HepG2 (cell line): ENCODE measurements around the gene ABCB6. TPM values are rescaled to one million over a fixed set of nuclear protein-coding genes. Genes with fewer than 3 reads are reported as not detected.
A peak's percentile ranks its signal among the peaks of the same experiment; 100 is the strongest.

Experiments used
- CEBPB ChIP-seq: IDR thresholded peaks from 2 replicates; pipeline ENCODE4 v1.6.1; 2011; ENCODE audit warnings: low read depth, low read length, improper control_type of control experiment, borderline replicate concordance
- FOSL2 ChIP-seq: sonication (generic); formaldehyde crosslinking; IDR thresholded peaks from 2 replicates; pipeline ENCODE4 v1.4.0; 2020; ENCODE audit warnings: missing genetic modification reagents
- HMGA1 ChIP-seq: sonication (generic); formaldehyde crosslinking; conservative IDR thresholded peaks from 2 replicates; pipeline ENCODE4 v1.4.0; 2020; ENCODE audit warnings: missing genetic modification reagents
- JUN ChIP-seq: sonication (generic); formaldehyde crosslinking; IDR thresholded peaks from 2 replicates; pipeline ENCODE4 v1.4.0; 2020; ENCODE audit warnings: mild to moderate bottlenecking, missing genetic modification reagents
- KDM2A ChIP-seq: sonication (generic); formaldehyde crosslinking; IDR thresholded peaks from 2 replicates; pipeline ENCODE4 v1.4.0; 2020; ENCODE audit warnings: low read depth, missing genetic modification reagents, borderline replicate concordance
- MATR3 ChIP-seq: sonication (generic); formaldehyde crosslinking; IDR thresholded peaks from 2 replicates; pipeline ENCODE4 v1.4.0; 2020; ENCODE audit warnings: missing genetic modification reagents
- MED1 ChIP-seq: sonication (generic); formaldehyde crosslinking; IDR thresholded peaks from 2 replicates; pipeline ENCODE4 v1.4.0; 2020; ENCODE audit warnings: missing genetic modification reagents
- NBN ChIP-seq: fragments of 450-650 bp; conservative IDR thresholded peaks from 2 replicates; pipeline ENCODE4 v1.6.1; 2017
- PATZ1 ChIP-seq: sonication (generic); formaldehyde crosslinking; IDR thresholded peaks from 2 replicates; pipeline ENCODE4 v1.4.0; 2020; ENCODE audit warnings: missing genetic modification reagents
- TEAD3 ChIP-seq: optimal IDR thresholded peaks from 2 replicates; pipeline ENCODE3; 2016; ENCODE audit warnings: borderline replicate concordance
- THYN1 ChIP-seq: sonication (generic); formaldehyde crosslinking; IDR thresholded peaks from 2 replicates; pipeline ENCODE4 v1.8.1; 2023; ENCODE audit warnings: low read depth, mild to moderate bottlenecking, moderate library complexity, missing genetic modification reagents, borderline replicate concordance
- USF2 ChIP-seq, 2 experiments: sonication (generic) in 1 of 2; formaldehyde crosslinking in 1 of 2; IDR thresholded peaks; 2 replicates each; pipeline versions ENCODE4 v1.5.1 to v1.6.1; 2011 to 2020; ENCODE audit warnings: borderline replicate concordance in 1 of 2, low read depth in 1 of 2, low read length in 1 of 2, mild to moderate bottlenecking in 1 of 2, missing genetic modification reagents in 1 of 2, moderate library complexity in 1 of 2
- ZFP90 ChIP-seq: sonication (generic); formaldehyde crosslinking; IDR thresholded peaks from 2 replicates; pipeline ENCODE4 v1.8.0; 2022; ENCODE audit warnings: missing genetic modification reagents, mild to moderate bottlenecking, inconsistent platforms, borderline replicate concordance
- ZMYM2 ChIP-seq: sonication (generic); formaldehyde crosslinking; IDR thresholded peaks from 2 replicates; pipeline ENCODE4 v1.8.0; 2022; ENCODE audit warnings: mild to moderate bottlenecking, missing genetic modification reagents
- ZNF83 ChIP-seq: sonication (generic); formaldehyde crosslinking; IDR thresholded peaks from 2 replicates; pipeline ENCODE4 v1.4.0; 2020; ENCODE audit warnings: missing genetic modification reagents, mild to moderate bottlenecking, borderline replicate concordance
- polyA plus RNA-seq, 8 experiments: library from polyadenylated mRNA; depleted of rRNA in 3 of 8; stranded (reverse) in 7 of 8; unstranded in 1 of 8; fragments of >200 nt; fragmentation: Illumina TruSeq in 4 of 8; extraction: Trizol in 4 of 8; gene quantifications; 2 replicates each; pipeline versions ENCODE4 v1.2.1 to v1.2.3, GENCODE V29; 2011 to 2016; ENCODE audit warnings: low read depth in 4 of 8, missing spikeins in 1 of 8, mixed read lengths in 1 of 8; ENCODE audit not compliant: insufficient read depth in 1 of 8
- total RNA-seq, 5 experiments: library from RNA; depleted of rRNA; stranded (reverse); fragments of >200 nt; fragmentation: Illumina TruSeq; extraction: Trizol; gene quantifications; 2 replicates each; pipeline ENCODE4 v1.2.3, GENCODE V29; 2016; ENCODE audit warnings: low read depth in 1 of 5
- TF ChIP-seq, protein P1 (sequence below): sonication (generic); formaldehyde crosslinking; IDR thresholded peaks from 2 replicates; pipeline ENCODE4 v1.8.0; 2022; ENCODE audit warnings: missing genetic modification reagents, mild to moderate bottlenecking, borderline replicate concordance
- TF ChIP-seq, protein P2 (sequence below): sonication (generic); formaldehyde crosslinking; IDR thresholded peaks from 2 replicates; pipeline ENCODE4 v1.4.0; 2020; ENCODE audit warnings: missing genetic modification reagents, borderline replicate concordance
- TF ChIP-seq, protein P3 (sequence below): sonication (generic); formaldehyde crosslinking; IDR thresholded peaks from 2 replicates; pipeline ENCODE4 v1.9.0; 2021; ENCODE audit warnings: missing genetic modification reagents, borderline replicate concordance

The ABCB6 gene
- total and polyA plus RNA-seq, 2 of the 13 experiments (the other 11 are each of a cell fraction or from before 2014, with no cell fraction given), result 91.1 to 137 TPM

GRCh38 chr2:219207134-219207883 is 11.4 kb downstream of the ABCB6 start (continued):
- TF ChIP-seq KDM2A (CRISPR knock-in tag), result no peak; the same call in 1 of the 2 replicates
- no peak for TF ChIP-seq TEAD3 (CRISPR knock-in tag)
- TF ChIP-seq PATZ1, result no peak
- TF ChIP-seq, protein P1, sequence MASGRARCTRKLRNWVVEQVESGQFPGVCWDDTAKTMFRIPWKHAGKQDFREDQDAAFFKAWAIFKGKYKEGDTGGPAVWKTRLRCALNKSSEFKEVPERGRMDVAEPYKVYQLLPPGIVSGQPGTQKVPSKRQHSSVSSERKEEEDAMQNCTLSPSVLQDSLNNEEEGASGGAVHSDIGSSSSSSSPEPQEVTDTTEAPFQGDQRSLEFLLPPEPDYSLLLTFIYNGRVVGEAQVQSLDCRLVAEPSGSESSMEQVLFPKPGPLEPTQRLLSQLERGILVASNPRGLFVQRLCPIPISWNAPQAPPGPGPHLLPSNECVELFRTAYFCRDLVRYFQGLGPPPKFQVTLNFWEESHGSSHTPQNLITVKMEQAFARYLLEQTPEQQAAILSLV (CRISPR knock-in tag), result no peak
- TF ChIP-seq, protein P2, sequence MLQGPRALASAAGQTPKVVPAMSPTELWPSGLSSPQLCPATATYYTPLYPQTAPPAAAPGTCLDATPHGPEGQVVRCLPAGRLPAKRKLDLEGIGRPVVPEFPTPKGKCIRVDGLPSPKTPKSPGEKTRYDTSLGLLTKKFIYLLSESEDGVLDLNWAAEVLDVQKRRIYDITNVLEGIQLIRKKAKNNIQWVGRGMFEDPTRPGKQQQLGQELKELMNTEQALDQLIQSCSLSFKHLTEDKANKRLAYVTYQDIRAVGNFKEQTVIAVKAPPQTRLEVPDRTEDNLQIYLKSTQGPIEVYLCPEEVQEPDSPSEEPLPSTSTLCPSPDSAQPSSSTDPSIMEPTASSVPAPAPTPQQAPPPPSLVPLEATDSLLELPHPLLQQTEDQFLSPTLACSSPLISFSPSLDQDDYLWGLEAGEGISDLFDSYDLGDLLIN (CRISPR knock-in tag), result no peak
- TF ChIP-seq ZMYM2 (CRISPR knock-in tag), result no peak
- no peak for TF ChIP-seq NBN
- TF ChIP-seq, protein P3, sequence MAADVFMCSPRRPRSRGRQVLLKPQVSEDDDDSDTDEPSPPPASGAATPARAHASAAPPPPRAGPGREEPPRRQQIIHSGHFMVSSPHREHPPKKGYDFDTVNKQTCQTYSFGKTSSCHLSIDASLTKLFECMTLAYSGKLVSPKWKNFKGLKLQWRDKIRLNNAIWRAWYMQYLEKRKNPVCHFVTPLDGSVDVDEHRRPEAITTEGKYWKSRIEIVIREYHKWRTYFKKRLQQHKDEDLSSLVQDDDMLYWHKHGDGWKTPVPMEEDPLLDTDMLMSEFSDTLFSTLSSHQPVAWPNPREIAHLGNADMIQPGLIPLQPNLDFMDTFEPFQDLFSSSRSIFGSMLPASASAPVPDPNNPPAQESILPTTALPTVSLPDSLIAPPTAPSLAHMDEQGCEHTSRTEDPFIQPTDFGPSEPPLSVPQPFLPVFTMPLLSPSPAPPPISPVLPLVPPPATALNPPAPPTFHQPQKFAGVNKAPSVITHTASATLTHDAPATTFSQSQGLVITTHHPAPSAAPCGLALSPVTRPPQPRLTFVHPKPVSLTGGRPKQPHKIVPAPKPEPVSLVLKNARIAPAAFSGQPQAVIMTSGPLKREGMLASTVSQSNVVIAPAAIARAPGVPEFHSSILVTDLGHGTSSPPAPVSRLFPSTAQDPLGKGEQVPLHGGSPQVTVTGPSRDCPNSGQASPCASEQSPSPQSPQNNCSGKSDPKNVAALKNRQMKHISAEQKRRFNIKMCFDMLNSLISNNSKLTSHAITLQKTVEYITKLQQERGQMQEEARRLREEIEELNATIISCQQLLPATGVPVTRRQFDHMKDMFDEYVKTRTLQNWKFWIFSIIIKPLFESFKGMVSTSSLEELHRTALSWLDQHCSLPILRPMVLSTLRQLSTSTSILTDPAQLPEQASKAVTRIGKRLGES (CRISPR knock-in tag), result no peak
- TF ChIP-seq CEBPB, result no peak
- no peak for TF ChIP-seq JUN (CRISPR knock-in tag)
- TF ChIP-seq THYN1 (CRISPR knock-in tag), result no peak
- TF ChIP-seq MATR3, result no peak
- TF ChIP-seq MED1 (CRISPR knock-in tag), result no peak
- TF ChIP-seq USF2 (IDR thresholded peaks at IDR 0.05; ENCODE audit: low read depth, low read length), result no peak
- TF ChIP-seq USF2 (CRISPR knock-in tag; IDR thresholded peaks at IDR 0.05; ENCODE audit: borderline replicate concordance), result no peak
- TF ChIP-seq HMGA1 (CRISPR knock-in tag), result no peak
- TF ChIP-seq FOSL2 (CRISPR knock-in tag), result no peak
- TF ChIP-seq ZNF83, result peak; percentile 91; the same call in 1 of the 2 replicates
- no peak for TF ChIP-seq ZFP90 (CRISPR knock-in tag)
